Sigmoid colon (tissue), 7 donors: ENCODE measurements around the gene MAD1L1. TPM values are rescaled to one million over a fixed set of nuclear protein-coding genes. Genes with fewer than 3 reads are reported as not detected.
A peak's percentile ranks its signal among the peaks of the same experiment; 100 is the strongest.

Experiments used
- DNase-seq: peaks from one replicate; pipeline ENCODE4 v3.0.0-alpha.2; 2019
- H3K27ac ChIP-seq, 4 donors: fragments of 200-600 bp; sonication (generic); one replicate each; pipeline ENCODE4 v1.5.1; 2016 to 2019; ENCODE audit warnings: mild to moderate bottlenecking in 1 of 4
- H3K27me3 ChIP-seq, 3 donors: fragments of 200-600 bp; sonication (generic); one replicate each; pipeline ENCODE4 v1.5.1; 2019; ENCODE audit warnings: mild to moderate bottlenecking in 1 of 3
- H3K36me3 ChIP-seq, 4 donors: fragments of 200-600 bp; sonication (generic); one replicate each; pipeline ENCODE4 v1.5.1; 2016 to 2019
- H3K4me1 ChIP-seq, 4 donors: fragments of 200-600 bp; sonication (generic); one replicate each; pipeline ENCODE4 v1.5.1; 2017 to 2019
- H3K4me3 ChIP-seq, 4 donors: fragments of 200-600 bp; sonication (generic); one replicate each; pipeline ENCODE4 v1.5.1; 2017 to 2019; ENCODE audit warnings: mild to moderate bottlenecking in 2 of 4, moderate library complexity in 1 of 4
- H3K9me3 ChIP-seq, 4 donors: fragments of 200-600 bp in 3 of 4; sonication (generic) in 3 of 4; one replicate each; pipeline versions ENCODE4 v1.5.1 to v1.6.1; 2013 to 2019
- EP300 ChIP-seq, 4 donors: sonication (generic); formaldehyde crosslinking; IDR thresholded peaks; one replicate each; pipeline ENCODE4 v1.6.1; 2017; ENCODE audit warnings: antibody characterized with exemption in 4 of 4
- POLR2A ChIP-seq, 2 donors: fragments of 450-650 bp; IDR thresholded peaks; one replicate each; pipeline ENCODE4 v1.6.1; 2016; ENCODE audit warnings: antibody characterized with exemption in 2 of 2, mild to moderate bottlenecking in 2 of 2, moderate library complexity in 2 of 2
- POLR2AphosphoS5 ChIP-seq, 4 donors: sonication (generic); formaldehyde crosslinking; IDR thresholded peaks; one replicate each; pipeline ENCODE4 v1.6.1; 2017; ENCODE audit warnings: antibody characterized with exemption in 4 of 4
- WGBS, 2 donors: extraction: QIAGEN DNeasy Blood & Tissue Kit; methylation state at CpG; one replicate each; pipeline ENCODE4 v1.1.7; 2013; 5-methylcytosine and 5-hydroxymethylcytosine counted together
- intact Hi-C: fragments of 100-400 bp; cut with DNase I; formaldehyde crosslinking; loops from one replicate; pipeline ENCODE4 v1.15.1; 2023
- polyA plus RNA-seq, 3 donors: library from polyadenylated mRNA; stranded (reverse); fragments of 200-250 nt; gene quantifications; one replicate each; pipeline ENCODE4 v1.2.3, GENCODE V29; 2013
- total RNA-seq, 4 donors: library from RNA; depleted of rRNA; stranded (reverse); fragments of >200 nt; gene quantifications; one replicate each; pipeline ENCODE4 v1.1.0, GENCODE V29; 2016
- TF ChIP-seq, protein P1 (sequence below), 4 experiments: fragments of 450-650 bp in 3 of 4; fragments of 200-600 bp in 1 of 4; IDR thresholded peaks; one replicate each; pipeline ENCODE4 v1.5.1; 2016 to 2019; ENCODE audit warnings: antibody characterized with exemption in 4 of 4, mild to moderate bottlenecking in 3 of 4, moderate library complexity in 2 of 4
- donor health status: healthy with polysubstance abuse.
- donor health status: Bipolar disorder and iron deficiency.
- donor health status: healthy.

MAD1L1 gene
- total and polyA plus RNA-seq, 7 donors, result 10.2 to 38.4 (median 20.6) TPM

DNA sequence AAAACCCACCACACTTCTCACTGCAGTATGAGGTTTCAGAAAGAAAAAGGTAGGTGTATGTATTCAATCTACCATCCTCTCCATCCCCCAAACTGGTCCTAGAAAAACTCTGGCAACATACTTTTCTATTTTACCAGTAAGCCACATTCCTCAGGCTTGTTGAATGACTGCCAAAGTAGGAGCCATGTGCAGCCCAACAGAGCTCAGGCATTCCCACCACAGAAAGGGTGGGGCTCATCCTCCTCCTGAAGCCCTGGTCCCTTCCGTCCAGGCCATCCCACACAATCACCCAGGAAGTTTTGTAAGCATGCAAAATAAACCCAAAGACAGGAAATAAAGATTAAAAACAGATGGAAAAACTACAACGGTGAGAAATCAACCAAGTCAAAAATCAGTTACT lies 57.2 kb downstream of the MAD1L1 start:
- Histone ChIP-seq H3K4me1 (peaks cover 0 to 48% (median 41%) of the 10 kb centered on the region in 4 donors), H3K36me3 (no peaks in the 10 kb centered on the region), H3K9me3 (no peaks in the 10 kb centered on the region), H3K27ac (peak overlapping the region; percentile 17 to 77 (median 72)), H3K4me3 (no peak overlapping the region), H3K27me3 (no peaks in the 10 kb centered on the region)
- DNase-seq, result no peak
- TF ChIP-seq, protein P1, sequence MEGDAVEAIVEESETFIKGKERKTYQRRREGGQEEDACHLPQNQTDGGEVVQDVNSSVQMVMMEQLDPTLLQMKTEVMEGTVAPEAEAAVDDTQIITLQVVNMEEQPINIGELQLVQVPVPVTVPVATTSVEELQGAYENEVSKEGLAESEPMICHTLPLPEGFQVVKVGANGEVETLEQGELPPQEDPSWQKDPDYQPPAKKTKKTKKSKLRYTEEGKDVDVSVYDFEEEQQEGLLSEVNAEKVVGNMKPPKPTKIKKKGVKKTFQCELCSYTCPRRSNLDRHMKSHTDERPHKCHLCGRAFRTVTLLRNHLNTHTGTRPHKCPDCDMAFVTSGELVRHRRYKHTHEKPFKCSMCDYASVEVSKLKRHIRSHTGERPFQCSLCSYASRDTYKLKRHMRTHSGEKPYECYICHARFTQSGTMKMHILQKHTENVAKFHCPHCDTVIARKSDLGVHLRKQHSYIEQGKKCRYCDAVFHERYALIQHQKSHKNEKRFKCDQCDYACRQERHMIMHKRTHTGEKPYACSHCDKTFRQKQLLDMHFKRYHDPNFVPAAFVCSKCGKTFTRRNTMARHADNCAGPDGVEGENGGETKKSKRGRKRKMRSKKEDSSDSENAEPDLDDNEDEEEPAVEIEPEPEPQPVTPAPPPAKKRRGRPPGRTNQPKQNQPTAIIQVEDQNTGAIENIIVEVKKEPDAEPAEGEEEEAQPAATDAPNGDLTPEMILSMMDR (IDR thresholded peaks at IDR 0.05), result no peak
- TF ChIP-seq POLR2AphosphoS5 (IDR thresholded peaks at IDR 0.05), result peak in 1 of 4 donors; percentile 26
- no peak for TF ChIP-seq EP300 (IDR thresholded peaks at IDR 0.05)
- intact Hi-C loops, result loop anchor here (1.0 kb wide), 1 partner anchor 28 kb away; no protein-coding TSS in a partner anchor
- WGBS, 2 donors, result 64 to 75% methylated on average over 2 of the region's 2 CpGs

DNA sequence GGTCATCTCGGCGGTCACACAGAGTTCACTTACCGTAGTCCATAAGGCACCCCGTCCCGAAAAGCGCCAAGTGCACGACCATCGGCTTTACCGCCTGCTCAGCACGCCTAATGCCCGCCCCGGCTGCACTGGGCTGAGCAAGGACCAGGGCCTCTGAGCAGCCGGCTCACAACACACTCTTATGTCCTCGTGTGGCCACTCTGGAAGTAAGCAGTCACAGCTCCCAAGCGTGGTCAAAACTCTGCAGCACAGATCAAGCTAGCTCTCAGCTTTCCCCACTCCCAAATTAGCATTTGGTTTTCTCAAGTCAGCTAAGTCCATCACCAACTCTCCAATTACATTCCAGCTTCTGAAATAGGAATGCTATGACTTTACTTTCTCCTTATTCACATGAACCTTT lies 57.7 kb downstream of the MAD1L1 start:
- DNase-seq, result no peak
- 93 to 97% methylated on average over 15 of the region's 15 CpGs for WGBS, 2 donors
- Histone ChIP-seq H3K27ac (peak overlapping the region; percentile 61 to 77 (median 72)), H3K9me3 (no peaks in the 10 kb centered on the region), H3K36me3 (no peaks in the 10 kb centered on the region), H3K27me3 (no peaks in the 10 kb centered on the region), H3K4me1 (peaks cover 0 to 48% (median 41%) of the 10 kb centered on the region in 4 donors), H3K4me3 (no peak overlapping the region)
- intact Hi-C loops, result loop anchor here (1.0 kb wide), 1 partner anchor 28 kb away; no protein-coding TSS in a partner anchor
- TF ChIP-seq EP300 (IDR thresholded peaks at IDR 0.05) (no peak), POLR2A (IDR thresholded peaks at IDR 0.05) (no peak), POLR2AphosphoS5 (IDR thresholded peaks at IDR 0.05) (no peak)
- TF ChIP-seq, protein P1 (IDR thresholded peaks at IDR 0.05), result no peak

DNA sequence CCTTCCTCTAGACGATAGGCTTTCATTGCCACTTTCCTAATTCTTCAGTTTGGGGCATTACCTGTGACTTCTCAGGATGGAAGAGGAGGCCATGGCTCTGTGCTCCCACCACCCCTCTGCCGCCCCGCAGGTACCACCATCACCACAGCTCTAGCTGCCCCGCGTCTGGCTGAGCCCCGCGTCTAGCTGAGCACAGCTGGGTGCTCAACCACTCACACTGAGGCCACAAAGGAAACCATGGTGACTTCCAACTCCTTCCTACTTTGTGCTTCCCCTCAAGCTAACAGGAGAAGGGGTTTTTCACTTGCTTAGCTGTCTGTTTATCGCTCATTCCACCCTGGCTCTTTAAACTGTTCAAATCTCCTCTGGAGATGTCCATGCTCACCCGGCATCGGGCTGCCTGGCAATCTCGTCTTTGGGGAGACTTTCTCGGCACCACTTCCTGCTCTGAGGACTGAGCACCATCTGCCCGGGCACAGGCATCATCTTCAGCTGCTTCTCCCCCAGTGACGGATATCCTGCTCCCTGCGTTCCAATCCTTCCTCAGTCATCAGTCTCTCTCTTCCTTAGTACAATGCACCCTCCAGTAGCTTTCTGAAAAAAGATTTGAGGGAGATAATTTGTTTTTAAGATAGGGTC lies 59.4 kb downstream of the MAD1L1 start:
- Histone ChIP-seq H3K4me1 (peaks cover 0 to 48% (median 41%) of the 10 kb centered on the region in 4 donors), H3K4me3 (peak overlapping the region in 1 of 4 donors; percentile 3), H3K36me3 (no peaks in the 10 kb centered on the region), H3K27ac (peak overlapping the region; percentile 49 to 77 (median 70)), H3K9me3 (no peaks in the 10 kb centered on the region), H3K27me3 (no peaks in the 10 kb centered on the region)
- no peak for DNase-seq
- TF ChIP-seq, protein P1 (IDR thresholded peaks at IDR 0.05), result no peak
- no peak for TF ChIP-seq POLR2AphosphoS5 (IDR thresholded peaks at IDR 0.05)
- no peak for TF ChIP-seq POLR2A (IDR thresholded peaks at IDR 0.05)
- no peak for TF ChIP-seq EP300 (IDR thresholded peaks at IDR 0.05)
- WGBS, 2 donors, result 63 to 81% methylated on average over 15 of the region's 15 CpGs
- intact Hi-C loops, result loop anchor here (5.0 kb wide), 1 partner anchor 66 kb away; no protein-coding TSS in a partner anchor

DNA sequence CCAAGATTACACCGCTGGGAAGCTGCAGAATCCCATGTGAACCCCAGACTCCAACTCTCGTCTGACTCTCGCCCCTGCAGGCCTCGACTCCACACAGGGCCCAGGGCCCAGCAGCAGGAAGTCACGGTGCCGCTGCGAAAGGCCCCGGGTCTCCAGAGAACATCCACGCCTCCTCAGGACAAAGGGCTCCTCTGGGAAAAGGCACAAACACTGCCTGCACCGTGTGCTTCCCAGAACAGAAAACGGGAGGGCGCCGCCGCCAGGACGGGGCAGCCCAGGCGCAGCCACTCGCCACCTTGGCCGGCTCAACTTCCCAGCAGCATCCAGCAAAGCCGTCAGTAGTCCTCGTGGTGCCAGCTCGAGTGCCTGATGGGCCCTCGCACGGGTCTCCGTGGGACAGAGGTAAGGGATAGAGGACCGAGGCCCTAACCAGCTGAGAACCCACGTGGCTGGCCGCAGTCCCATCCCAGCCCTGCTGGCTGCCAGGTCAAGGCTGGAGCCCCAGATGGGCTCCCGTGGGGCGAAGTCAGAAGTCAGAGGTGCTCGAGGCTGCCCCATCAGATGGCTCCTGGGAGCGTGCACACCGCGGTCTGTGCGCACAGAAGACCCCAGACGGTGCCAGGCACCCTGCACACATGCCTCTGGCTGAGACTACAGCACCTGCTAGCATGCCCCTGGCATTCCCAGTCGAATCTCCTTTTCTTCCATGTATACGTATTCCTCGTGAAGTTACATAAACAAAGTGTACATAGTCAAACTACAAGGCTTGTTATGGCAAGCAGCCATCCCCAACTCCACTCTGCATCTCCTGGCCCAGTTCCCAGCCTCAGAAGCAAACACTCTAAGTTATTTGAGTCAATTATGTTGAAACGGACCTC lies 60.2 kb downstream of the MAD1L1 start:
- intact Hi-C loops, result loop anchor here (5.0 kb wide), 1 partner anchor 65 kb away; no protein-coding TSS in a partner anchor
- TF ChIP-seq POLR2AphosphoS5 (IDR thresholded peaks at IDR 0.05) (peak in 1 of 4 donors; percentile 37), POLR2A (IDR thresholded peaks at IDR 0.05) (no peak)
- Histone ChIP-seq H3K9me3 (no peaks in the 10 kb centered on the region), H3K4me1 (peaks cover 0 to 48% (median 41%) of the 10 kb centered on the region in 4 donors), H3K4me3 (peak overlapping the region in 1 of 4 donors; percentile 3), H3K36me3 (no peaks in the 10 kb centered on the region), H3K27ac (peak overlapping the region; percentile 49 to 77 (median 70)), H3K27me3 (no peaks in the 10 kb centered on the region)
- 83 to 85% methylated on average over 39 of the region's 39 CpGs for WGBS, 2 donors
- no peak for DNase-seq

DNA sequence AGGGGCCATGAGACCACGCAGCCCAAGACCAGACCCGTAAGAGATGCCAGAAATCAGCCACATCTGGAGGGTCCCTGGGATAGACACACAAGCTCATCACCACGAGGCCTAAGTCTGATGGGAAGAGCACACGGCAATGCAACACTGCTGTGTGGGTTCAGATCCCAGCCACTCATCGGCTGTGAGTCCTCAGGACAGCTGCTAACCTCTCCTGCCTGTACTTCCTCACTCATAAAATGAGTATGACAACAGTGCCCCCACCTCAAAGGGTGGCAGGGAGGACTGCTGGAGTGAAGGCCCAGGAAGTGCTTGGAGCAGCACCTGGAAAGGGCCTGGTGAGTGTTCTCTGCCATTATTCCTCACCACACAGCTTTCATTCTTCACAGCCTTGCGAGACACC lies 60.9 kb downstream of the MAD1L1 start:
- DNase-seq, result no peak
- Histone ChIP-seq H3K4me3 (no peak overlapping the region), H3K27ac (peak overlapping the region in 3 of 4 donors; percentile 63 to 77 (median 77)), H3K9me3 (no peaks in the 10 kb centered on the region), H3K36me3 (no peaks in the 10 kb centered on the region), H3K27me3 (no peaks in the 10 kb centered on the region), H3K4me1 (peaks cover 0 to 49% (median 43%) of the 10 kb centered on the region in 4 donors)
- intact Hi-C loops, result loop anchor here (5.0 kb wide), 1 partner anchor 65 kb away; no protein-coding TSS in a partner anchor
- TF ChIP-seq POLR2A (IDR thresholded peaks at IDR 0.05) (no peak), EP300 (IDR thresholded peaks at IDR 0.05) (no peak), POLR2AphosphoS5 (IDR thresholded peaks at IDR 0.05) (no peak)
- TF ChIP-seq, protein P1 (IDR thresholded peaks at IDR 0.05), result no peak
- WGBS, 2 donors, result 93 to 94% methylated on average over 6 of the region's 6 CpGs
